HL-60/S4 (cell line): ENCODE data around the gene NTMT1.
"Not testable (repeated sequence)": the region's sequence is repeated elsewhere in the genome, so short reads cannot be mapped to it uniquely, and the experiment has no call there.

Source experiments
- in situ Hi-C: fragments of 300-500 bp; cut with MboI; formaldehyde crosslinking; loops from 2 replicates; pipeline ENCODE4 v1.14.3; 2022; ENCODE audit warnings: low sequenced_read_pairs

NTMT1 gene

GRCh38 chr9:129626079-129626624 is at the start of gene NTMT1:
Gene NTMT1, plus strand, starts transcription at chr9:129626163. Its CDS starts 6,541 bp downstream, at chr9:129632704.
- in situ Hi-C loops, result no loop called here

GRCh38 chr9:129576546-129577543 is 49.1 kb upstream of the NTMT1 start:
- in situ Hi-C loops, result no loop called here

- in situ Hi-C loops, result no loop called here
Measured at GRCh38 chr9:129579294-129579693, 46.7 kb upstream of the NTMT1 start.

GRCh38 chr9:129580211-129580915 is 45.6 kb upstream of the NTMT1 start:
- in situ Hi-C loops, result no loop called here

- in situ Hi-C loops, result no loop called here
Measured at GRCh38 chr9:129581505-129582189, 44.3 kb upstream of the NTMT1 start.

- in situ Hi-C loops, result no loop called here
Measured at GRCh38 chr9:129582855-129583254, 43.1 kb upstream of the NTMT1 start.

GRCh38 chr9:129583308-129584038 is 42.5 kb upstream of the NTMT1 start:
- in situ Hi-C loops, result no loop called here

GRCh38 chr9:129584136-129584535 is 41.8 kb upstream of the NTMT1 start:
- in situ Hi-C loops, result no loop called here

- in situ Hi-C loops, result no loop called here
Measured at GRCh38 chr9:129585352-129585751, 40.6 kb upstream of the NTMT1 start.

- in situ Hi-C loops, result no loop called here
Measured at GRCh38 chr9:129586245-129586644, 39.7 kb upstream of the NTMT1 start.

GRCh38 chr9:129586685-129587084 is 39.3 kb upstream of the NTMT1 start:
- in situ Hi-C loops, result no loop called here

- in situ Hi-C loops, result no loop called here
Measured at GRCh38 chr9:129587487-129588262, 38.3 kb upstream of the NTMT1 start.

- in situ Hi-C loops, result no loop called here
Measured at GRCh38 chr9:129590466-129590865, 35.5 kb upstream of the NTMT1 start.

GRCh38 chr9:129591916-129592315 is 34.0 kb upstream of the NTMT1 start:
- in situ Hi-C loops, result no loop called here

GRCh38 chr9:129592790-129593189 is 33.2 kb upstream of the NTMT1 start:
- in situ Hi-C loops, result not testable (repeated sequence)

- in situ Hi-C loops, result no loop called here
Measured at GRCh38 chr9:129594632-129595031, 31.3 kb upstream of the NTMT1 start.

- in situ Hi-C loops, result no loop called here
Measured at GRCh38 chr9:129595311-129595741, 30.6 kb upstream of the NTMT1 start.

- in situ Hi-C loops, result no loop called here
Measured at GRCh38 chr9:129595903-129596540, 29.9 kb upstream of the NTMT1 start.
